ENCODE measurements around the gene TADA2A.

DNA sequence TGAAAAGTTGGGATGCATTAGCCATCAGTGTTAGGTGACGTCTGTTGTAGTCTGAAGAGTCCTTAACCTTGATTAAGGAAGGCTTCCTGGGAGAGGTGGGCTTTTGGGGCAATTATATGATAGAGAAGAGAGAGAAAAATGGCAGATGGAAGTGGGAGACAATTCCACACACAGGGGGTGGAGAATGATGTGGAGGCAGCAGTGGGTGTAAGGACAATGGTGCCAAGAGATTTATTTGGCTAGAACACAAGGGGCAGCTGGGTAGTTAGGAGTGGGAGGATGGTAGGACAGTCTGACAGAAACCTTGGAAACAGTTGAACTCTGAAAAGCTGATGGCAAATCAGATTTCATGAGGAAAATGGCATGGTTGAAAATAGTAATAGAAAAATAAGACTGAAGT, 72.3 kb downstream of the TADA2A start:
- TF ChIP-seq, protein P1, sequence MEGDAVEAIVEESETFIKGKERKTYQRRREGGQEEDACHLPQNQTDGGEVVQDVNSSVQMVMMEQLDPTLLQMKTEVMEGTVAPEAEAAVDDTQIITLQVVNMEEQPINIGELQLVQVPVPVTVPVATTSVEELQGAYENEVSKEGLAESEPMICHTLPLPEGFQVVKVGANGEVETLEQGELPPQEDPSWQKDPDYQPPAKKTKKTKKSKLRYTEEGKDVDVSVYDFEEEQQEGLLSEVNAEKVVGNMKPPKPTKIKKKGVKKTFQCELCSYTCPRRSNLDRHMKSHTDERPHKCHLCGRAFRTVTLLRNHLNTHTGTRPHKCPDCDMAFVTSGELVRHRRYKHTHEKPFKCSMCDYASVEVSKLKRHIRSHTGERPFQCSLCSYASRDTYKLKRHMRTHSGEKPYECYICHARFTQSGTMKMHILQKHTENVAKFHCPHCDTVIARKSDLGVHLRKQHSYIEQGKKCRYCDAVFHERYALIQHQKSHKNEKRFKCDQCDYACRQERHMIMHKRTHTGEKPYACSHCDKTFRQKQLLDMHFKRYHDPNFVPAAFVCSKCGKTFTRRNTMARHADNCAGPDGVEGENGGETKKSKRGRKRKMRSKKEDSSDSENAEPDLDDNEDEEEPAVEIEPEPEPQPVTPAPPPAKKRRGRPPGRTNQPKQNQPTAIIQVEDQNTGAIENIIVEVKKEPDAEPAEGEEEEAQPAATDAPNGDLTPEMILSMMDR (conservative IDR thresholded peaks at IDR 0.05; ENCODE audit: low read length), result no peak
- TF ChIP-seq EZH2phosphoT487 (IDR thresholded peaks at IDR 0.05; ENCODE audit: borderline replicate concordance), result no peak

Measured in Loucy (cell line).